Activated CD8-positive, alpha-beta T cell treated with anti-CD3 and anti-CD28 coated beads, Interleukin-2, amount 10 ng/mL, durations not matched to agents 7 days and 5 days (primary cell): Measurements from ENCODE around the gene VPS13A. TPM values are rescaled to one million over a fixed set of nuclear protein-coding genes. Genes with fewer than 3 reads are reported as not detected.
"Not testable (repeated sequence)": the region's sequence is repeated elsewhere in the genome, so short reads cannot be mapped to it uniquely, and the experiment has no call there.

Source experiments
- ATAC-seq: fragments of 150-1000 bp; cut with Tn5 transposase; one replicate; pipeline ENCODE4 v1.10.0; 2021; ENCODE audit warnings: moderate library complexity
- CTCF ChIA-PET: fragments of 350-600 bp; sonication (Branson Sonifier 250); formaldehyde crosslinking; loops from one replicate; lab custom pipeline; 2021; ENCODE audit warnings: antibody characterized with exemption; lab: Charles Lee
- POLR2A ChIA-PET: fragments of 350-600 bp; sonication (Branson Sonifier 250); formaldehyde crosslinking; loops from one replicate; lab custom pipeline; 2021; ENCODE audit warnings: antibody characterized with exemption; lab: Charles Lee
- DNase-seq: peaks from one replicate; pipeline ENCODE4 v3.0.0-alpha.2; 2020
- H3K27ac Mint-ChIP-seq: one replicate; pipeline ENCODE4 v1.8.0; 2021; ENCODE audit warnings: mild to moderate bottlenecking, mixed read lengths
- H3K27me3 Mint-ChIP-seq: one replicate; pipeline ENCODE4 v1.8.0; 2021; ENCODE audit warnings: low read depth, mixed read lengths
- H3K36me3 Mint-ChIP-seq: one replicate; pipeline ENCODE4 v1.8.0; 2021; ENCODE audit warnings: low read depth, mixed read lengths
- H3K4me1 Mint-ChIP-seq: one replicate; pipeline ENCODE4 v1.8.0; 2021; ENCODE audit warnings: low read depth, mixed read lengths
- H3K4me3 Mint-ChIP-seq: one replicate; pipeline ENCODE4 v1.8.0; 2021; ENCODE audit warnings: mild to moderate bottlenecking, mixed read lengths
- H3K9me3 Mint-ChIP-seq: one replicate; pipeline ENCODE4 v1.8.0; 2022; ENCODE audit warnings: mixed read lengths; ENCODE audit not compliant: insufficient read depth
- total RNA-seq, 2 experiments: library from RNA; stranded (reverse); gene quantifications; one replicate each; pipeline ENCODE4 v1.2.3, GENCODE V29; 2021

VPS13A gene
- total RNA-seq, 2 experiments from 2014 or later: 39.4 to 40.2 TPM

- no peak for DNase-seq
- H3K4me3 Mint-ChIP-seq: no peak overlapping the region
- H3K27me3 Mint-ChIP-seq: no peaks in the 10 kb centered on the region
- peaks cover 19% of the 10 kb centered on the region for H3K36me3 Mint-ChIP-seq
- POLR2A ChIA-PET: no interaction called here
- H3K27ac Mint-ChIP-seq: no peak overlapping the region
- no peak for ATAC-seq
- CTCF ChIA-PET: no interaction called here
- H3K4me1 Mint-ChIP-seq: no peaks in the 10 kb centered on the region
- no peaks in the 10 kb centered on the region for H3K9me3 Mint-ChIP-seq
Observed at GRCh38 chr9:77403239-77403638, 225.9 kb downstream of the VPS13A start.

DNA sequence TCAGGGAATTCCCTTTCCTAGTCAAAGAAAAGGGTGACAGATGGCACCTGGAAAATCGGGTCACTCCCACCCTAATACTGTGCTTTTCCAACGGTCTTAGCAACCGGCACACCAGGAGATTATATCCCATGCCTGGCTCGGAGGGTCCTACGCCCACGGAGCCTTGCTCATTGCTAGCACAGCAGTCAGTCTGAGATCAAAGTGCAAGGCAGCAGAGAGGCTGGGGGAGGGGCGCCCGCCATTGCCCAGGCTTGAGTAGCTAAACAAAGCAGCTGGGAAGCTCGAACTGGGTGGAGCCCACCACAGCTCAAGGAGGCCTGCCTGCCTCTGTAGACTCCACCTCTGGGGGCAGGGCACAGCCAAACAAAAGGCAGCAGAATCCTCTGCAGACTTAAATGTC is 231.2 kb downstream of the VPS13A start:
- H3K9me3 Mint-ChIP-seq, POLR2A ChIA-PET, ATAC-seq, H3K4me1 Mint-ChIP-seq, CTCF ChIA-PET, H3K4me3 Mint-ChIP-seq, H3K27me3 Mint-ChIP-seq, H3K27ac Mint-ChIP-seq, DNase-seq: not testable (repeated sequence)
- peaks cover 32% of the 10 kb centered on the region for H3K36me3 Mint-ChIP-seq

GRCh38 chr9:77417566-77417965 is 240.2 kb downstream of the VPS13A start:
- no peaks in the 10 kb centered on the region for H3K27me3 Mint-ChIP-seq
- POLR2A ChIA-PET: interaction anchor here (0.6 kb wide), 1 partner anchor 54 kb away, joined by 3 read pairs; no protein-coding TSS in a partner anchor

DNA sequence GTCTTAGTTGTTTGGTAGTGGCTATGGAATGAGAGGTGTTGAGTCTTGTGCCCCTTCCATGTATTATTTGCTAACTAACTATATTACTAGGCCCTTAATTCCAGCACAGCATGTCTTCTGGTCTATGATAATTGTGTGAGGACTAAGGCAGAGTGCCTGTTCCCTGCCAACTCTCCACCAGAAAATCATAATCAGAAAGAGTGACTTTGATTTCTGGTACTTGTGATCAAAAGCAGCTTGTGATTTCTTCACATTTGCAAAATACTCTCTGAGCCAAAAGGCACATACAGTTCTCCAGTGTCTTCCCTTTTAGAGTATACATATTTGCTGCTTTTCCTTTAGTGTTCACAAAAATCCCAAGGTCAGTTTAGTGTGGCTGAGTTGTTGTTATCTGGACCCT is 240.9 kb downstream of the VPS13A start:
- H3K36me3 Mint-ChIP-seq: peaks cover 2% of the 10 kb centered on the region
- CTCF ChIA-PET: interaction anchor here (1.2 kb wide), 1 partner anchor 39 kb away, joined by 4 read pairs; no protein-coding TSS in a partner anchor
- H3K9me3 Mint-ChIP-seq: no peaks in the 10 kb centered on the region
- no peaks in the 10 kb centered on the region for H3K27me3 Mint-ChIP-seq
- POLR2A ChIA-PET: no interaction called here
- H3K27ac Mint-ChIP-seq: no peak overlapping the region
- DNase-seq (no peak), ATAC-seq (no peak)
- no peaks in the 10 kb centered on the region for H3K4me1 Mint-ChIP-seq
- H3K4me3 Mint-ChIP-seq: no peak overlapping the region

More at GRCh38 chr9:77417566-77417965, 240.2 kb downstream of the VPS13A start:
- ATAC-seq (no peak), DNase-seq (no peak)
- Mint-ChIP-seq H3K9me3 (no peaks in the 10 kb centered on the region), H3K36me3 (peaks cover 2% of the 10 kb centered on the region), H3K27ac (no peak overlapping the region), H3K4me3 (no peak overlapping the region), H3K4me1 (no peaks in the 10 kb centered on the region)
- CTCF ChIA-PET: no interaction called here

- Mint-ChIP-seq H3K9me3 (no peaks in the 10 kb centered on the region), H3K27ac (no peak overlapping the region), H3K4me1 (no peaks in the 10 kb centered on the region), H3K27me3 (no peaks in the 10 kb centered on the region), H3K4me3 (no peak overlapping the region), H3K36me3 (peaks cover 2% of the 10 kb centered on the region)
- no peak for DNase-seq
- POLR2A ChIA-PET: no interaction called here
- CTCF ChIA-PET: no interaction called here
- ATAC-seq: no peak
Observed at GRCh38 chr9:77420641-77421040, 243.3 kb downstream of the VPS13A start.

DNA sequence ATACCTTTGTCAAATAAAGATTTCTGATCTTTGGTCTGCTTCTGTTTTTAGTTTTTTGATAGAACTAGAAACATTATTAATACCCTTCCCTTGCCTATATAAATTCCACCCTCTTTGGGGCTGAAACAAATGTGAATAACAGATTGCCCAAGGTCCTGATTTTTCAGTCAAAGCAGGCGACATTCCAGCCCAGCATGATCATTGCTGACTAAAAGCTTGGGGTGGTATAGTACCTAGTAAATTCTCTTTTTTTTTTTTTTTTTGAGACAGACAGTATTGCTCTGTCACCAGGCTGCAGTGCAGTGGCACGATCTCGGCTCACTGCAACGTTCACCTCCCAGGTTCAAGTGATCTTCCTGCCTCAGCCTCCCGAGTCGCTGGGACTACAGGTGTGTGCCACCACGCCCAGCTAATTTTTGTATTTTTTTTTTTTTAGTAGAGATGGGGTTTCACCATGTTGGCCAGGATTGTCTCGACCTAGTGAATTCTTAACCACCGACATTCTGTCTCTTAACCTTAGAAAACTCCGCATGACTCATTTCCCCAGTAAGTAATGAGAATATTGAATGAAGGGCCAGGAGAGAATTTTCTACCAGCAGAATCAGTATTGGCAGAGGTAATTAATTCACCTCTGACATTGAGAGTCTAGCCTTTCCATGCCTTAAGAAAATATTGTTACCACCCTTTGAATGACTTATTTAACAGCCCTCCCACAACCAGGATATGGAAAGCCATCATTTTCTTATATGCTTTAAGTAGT is 244.4 kb downstream of the VPS13A start:
- ATAC-seq (no peak), DNase-seq (no peak)
- Mint-ChIP-seq H3K27me3 (no peaks in the 10 kb centered on the region), H3K4me3 (no peak overlapping the region), H3K4me1 (no peaks in the 10 kb centered on the region), H3K9me3 (no peaks in the 10 kb centered on the region), H3K36me3 (peaks cover 2% of the 10 kb centered on the region), H3K27ac (no peak overlapping the region)
- POLR2A ChIA-PET: no interaction called here
- CTCF ChIA-PET: interaction anchor here (1.3 to 2.5 kb wide), 2 partner anchors 11 to 12 kb away, joined by 4 to 9 read pairs; no protein-coding TSS in a partner anchor

GRCh38 chr9:77422969-77423368 is 245.6 kb downstream of the VPS13A start:
- Mint-ChIP-seq H3K36me3 (peaks cover 2% of the 10 kb centered on the region), H3K4me3 (no peak overlapping the region), H3K27ac (no peak overlapping the region), H3K4me1 (no peaks in the 10 kb centered on the region), H3K9me3 (no peaks in the 10 kb centered on the region), H3K27me3 (no peaks in the 10 kb centered on the region)
- ATAC-seq (no peak), DNase-seq (no peak)
- ChIA-PET CTCF (interaction anchor here (1.3 to 2.5 kb wide), 2 partner anchors 9 to 11 kb away, joined by 4 to 9 read pairs; no protein-coding TSS in a partner anchor), POLR2A (no interaction called here)

DNA sequence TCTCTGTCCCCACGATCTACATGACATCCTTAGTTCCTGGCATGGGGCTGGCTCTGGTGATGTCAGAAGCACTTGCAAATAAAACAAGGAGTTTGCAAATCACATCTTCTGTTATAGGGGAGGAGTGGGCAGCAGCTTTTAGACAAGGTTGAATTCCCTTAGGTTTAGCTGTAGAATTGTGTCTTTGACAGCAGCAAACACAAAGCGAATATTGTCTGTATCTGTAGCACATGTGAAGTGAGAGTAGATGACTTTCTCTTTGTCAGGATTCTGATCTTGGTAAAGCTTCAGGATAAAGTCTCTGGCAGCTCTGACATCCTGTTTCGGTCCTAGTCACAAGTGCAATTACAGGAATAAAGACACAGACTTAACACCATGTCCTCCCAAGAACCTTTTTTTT is 246.5 kb downstream of the VPS13A start:
- ChIA-PET POLR2A (interaction anchor here (0.9 kb wide), 1 partner anchor 11 kb away, joined by 3 read pairs; no protein-coding TSS in a partner anchor), CTCF (interaction anchor here (1.5 to 2.5 kb wide), 2 partner anchors 10 to 65 kb away, joined by 3 to 9 read pairs; no protein-coding TSS in a partner anchor)
- Mint-ChIP-seq H3K27me3 (no peaks in the 10 kb centered on the region), H3K27ac (no peak overlapping the region), H3K4me3 (no peak overlapping the region), H3K4me1 (no peaks in the 10 kb centered on the region), H3K9me3 (no peaks in the 10 kb centered on the region), H3K36me3 (peaks cover 2% of the 10 kb centered on the region)
- no peak for DNase-seq
- no peak for ATAC-seq

DNA sequence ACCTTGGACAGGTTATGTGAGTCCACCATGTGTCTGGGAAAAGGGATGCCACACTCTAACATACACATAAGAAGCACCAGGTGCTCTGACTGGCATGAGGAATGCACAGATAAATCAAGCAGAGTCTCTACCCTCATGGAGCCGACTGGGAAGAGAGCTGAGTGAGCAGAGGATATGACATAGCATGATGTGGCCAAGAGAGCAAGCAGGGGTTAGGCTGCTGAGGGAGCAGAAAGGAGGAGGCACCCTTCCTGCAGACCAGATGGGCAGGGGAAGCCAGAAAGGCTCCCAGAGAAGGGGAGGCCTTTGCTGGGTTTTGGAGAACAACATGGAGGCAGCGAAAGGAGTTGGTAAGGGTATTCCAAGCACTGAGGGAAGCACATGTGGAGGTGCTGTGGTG is 247.7 kb downstream of the VPS13A start:
- Mint-ChIP-seq H3K36me3 (peaks cover 2% of the 10 kb centered on the region), H3K27me3 (no peaks in the 10 kb centered on the region), H3K9me3 (no peaks in the 10 kb centered on the region), H3K27ac (no peak overlapping the region), H3K4me3 (no peak overlapping the region), H3K4me1 (no peaks in the 10 kb centered on the region)
- no peak for DNase-seq
- ChIA-PET CTCF (interaction anchor here (0.8 to 1.5 kb wide), 2 partner anchors 64 to 455 kb away, joined by 3 read pairs; no protein-coding TSS in a partner anchor), POLR2A (no interaction called here)
- ATAC-seq: no peak

- no peaks in the 10 kb centered on the region for H3K27me3 Mint-ChIP-seq
Observed at GRCh38 chr9:77426712-77427111, 249.4 kb downstream of the VPS13A start.

GRCh38 chr9:77427256-77427927 is 250.1 kb downstream of the VPS13A start:
- H3K4me3 Mint-ChIP-seq: no peak overlapping the region
- no peaks in the 10 kb centered on the region for H3K4me1 Mint-ChIP-seq
- H3K9me3 Mint-ChIP-seq: no peaks in the 10 kb centered on the region
- H3K27ac Mint-ChIP-seq: no peak overlapping the region
- ATAC-seq: no peak
- DNase-seq: no peak
- CTCF ChIA-PET: no interaction called here
- H3K27me3 Mint-ChIP-seq: no peaks in the 10 kb centered on the region
- H3K36me3 Mint-ChIP-seq: no peaks in the 10 kb centered on the region
- POLR2A ChIA-PET: no interaction called here

More at GRCh38 chr9:77426712-77427111, 249.4 kb downstream of the VPS13A start:
- ChIA-PET CTCF (no interaction called here), POLR2A (no interaction called here)
- ATAC-seq (no peak), DNase-seq (no peak)
- Mint-ChIP-seq H3K4me3 (no peak overlapping the region), H3K36me3 (peaks cover 2% of the 10 kb centered on the region), H3K27ac (no peak overlapping the region), H3K9me3 (no peaks in the 10 kb centered on the region), H3K4me1 (no peaks in the 10 kb centered on the region)

DNA sequence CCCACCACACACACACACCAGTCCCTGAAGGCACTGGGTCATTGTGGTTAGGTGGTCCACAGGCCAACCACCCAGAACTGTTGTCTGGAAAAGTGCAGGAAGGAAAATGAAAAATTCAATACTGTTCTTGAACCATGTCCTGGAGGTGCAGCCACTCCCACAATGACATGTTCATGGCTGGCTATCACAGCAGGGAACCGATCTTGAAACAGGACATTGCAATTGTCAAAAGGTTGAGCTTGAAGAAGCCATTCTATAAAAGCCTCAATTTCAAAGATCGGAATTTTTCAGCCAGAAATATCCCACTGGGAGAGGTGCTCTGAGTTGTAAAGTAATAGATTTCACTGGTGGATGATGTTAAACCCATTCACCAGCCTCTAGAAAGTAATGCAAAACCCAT is 252.6 kb downstream of the VPS13A start:
- no peak for DNase-seq
- no peak for ATAC-seq
- Mint-ChIP-seq H3K4me1 (peaks cover 2% of the 10 kb centered on the region), H3K4me3 (no peak overlapping the region), H3K9me3 (no peaks in the 10 kb centered on the region), H3K27ac (no peak overlapping the region), H3K27me3 (no peaks in the 10 kb centered on the region), H3K36me3 (no peaks in the 10 kb centered on the region)
- ChIA-PET POLR2A (no interaction called here), CTCF (interaction anchor here (6.4 kb wide), 1 partner anchor 26 kb away, joined by 84 read pairs; no protein-coding TSS in a partner anchor)
